HEK293 (cell line): ENCODE measurements around the gene ATG4B.

Experiments
- CTCF ChIA-PET: fragments of 350-600 bp; formaldehyde crosslinking; extraction: SDS; loops from one replicate; lab custom pipeline; 2021; ENCODE audit warnings: antibody characterized with exemption; lab: Yijun Ruan, JAX
- POLR2A ChIA-PET: fragments of 300-600 bp; formaldehyde crosslinking; extraction: SDS; loops from one replicate; lab custom pipeline; 2020; ENCODE audit warnings: antibody characterized with exemption, inconsistent platforms; lab: Yijun Ruan, JAX
- H3K27ac ChIP-seq: fragments of 200-500 bp; sonication (Bioruptor generic); 2 replicates; pipeline ENCODE4 v1.5.1; 2014; ENCODE audit warnings: low read depth, low read length, control low read depth, inconsistent platforms; ENCODE audit errors: extremely low read depth
- H3K36me3 ChIP-seq, 2 experiments: fragments of 200-500 bp in 1 of 2; sonication (Bioruptor generic) in 1 of 2; 1 replicate in 1 of 2; 2 replicates in 1 of 2; pipeline ENCODE4 v1.5.1; 2014 to 2017; ENCODE audit warnings: inconsistent platforms in 2 of 2, low read length in 2 of 2; ENCODE audit not compliant: control insufficient read depth in 2 of 2, insufficient read depth in 1 of 2
- H3K4me1 ChIP-seq: fragments of 200-500 bp; sonication (Bioruptor generic); 2 replicates; pipeline ENCODE4 v1.5.1; 2014; ENCODE audit warnings: mild to moderate bottlenecking, low read length, inconsistent platforms; ENCODE audit not compliant: control insufficient read depth, insufficient read depth
- H3K4me3 ChIP-seq: 2 replicates; pipeline ENCODE4 v1.5.1; 2011; ENCODE audit warnings: low read depth, mild to moderate bottlenecking, control low read depth, low read length, moderate library complexity
- H3K9me3 ChIP-seq: fragments of 200-500 bp; sonication (Bioruptor generic); 2 replicates; pipeline ENCODE4 v1.5.1; 2014; ENCODE audit warnings: low read depth, low read length, inconsistent platforms; ENCODE audit not compliant: control insufficient read depth, insufficient read depth
- GLI2 ChIP-seq: fragments of 450-650 bp; formaldehyde crosslinking; IDR thresholded peaks from 2 replicates; pipeline ENCODE4; 2017; ENCODE audit warnings: missing biosample characterization, missing genetic modification characterization, low read depth, borderline replicate concordance
- HOXC10 ChIP-seq: sonication (generic); formaldehyde crosslinking; IDR thresholded peaks from 2 replicates; pipeline ENCODE4 v1.8.1; 2023; ENCODE audit warnings: mild to moderate bottlenecking, missing genetic modification reagents
- HOXD13 ChIP-seq: sonication (generic); formaldehyde crosslinking; IDR thresholded peaks from 2 replicates; pipeline ENCODE4 v1.8.0; 2022; ENCODE audit warnings: missing genetic modification reagents, borderline replicate concordance
- KLF7 ChIP-seq: fragments of 450-650 bp; formaldehyde crosslinking; IDR thresholded peaks from 2 replicates; pipeline ENCODE4 v1.5.1; 2016; ENCODE audit warnings: missing biosample characterization, missing genetic modification characterization, borderline replicate concordance
- ZNF16 ChIP-seq: fragments of 450-650 bp; formaldehyde crosslinking; IDR thresholded peaks from 2 replicates; pipeline ENCODE4 v1.5.1; 2016; ENCODE audit warnings: low read depth, missing biosample characterization, missing genetic modification characterization
- ZNF174 ChIP-seq: fragments of 450-650 bp; formaldehyde crosslinking; IDR thresholded peaks from 2 replicates; pipeline ENCODE4 v1.5.0; 2017; ENCODE audit warnings: missing biosample characterization, mild to moderate bottlenecking, missing genetic modification characterization
- ZNF23 ChIP-seq: fragments of 450-650 bp; formaldehyde crosslinking; IDR thresholded peaks from 2 replicates; pipeline ENCODE4 v1.5.1; 2016; ENCODE audit warnings: missing biosample characterization, missing genetic modification characterization, borderline replicate concordance
- ZNF248 ChIP-seq: fragments of 450-650 bp; formaldehyde crosslinking; IDR thresholded peaks from 2 replicates; pipeline ENCODE4 v1.5.1; 2017; ENCODE audit warnings: missing biosample characterization, missing genetic modification characterization
- ZNF473 ChIP-seq: fragments of 450-650 bp; formaldehyde crosslinking; IDR thresholded peaks from 2 replicates; pipeline ENCODE4 v1.5.1; 2017; ENCODE audit warnings: missing biosample characterization, missing genetic modification characterization
- ZNF510 ChIP-seq: fragments of 450-650 bp; formaldehyde crosslinking; IDR thresholded peaks from 2 replicates; pipeline ENCODE4 v1.5.1; 2018; ENCODE audit warnings: mild to moderate bottlenecking, missing genetic modification characterization, missing biosample characterization; ENCODE audit not compliant: insufficient replicate concordance
- ZNF518A ChIP-seq: fragments of 450-650 bp; formaldehyde crosslinking; conservative IDR thresholded peaks from 2 replicates; pipeline ENCODE4 v1.5.1; 2016; ENCODE audit warnings: low read depth, missing biosample characterization, missing genetic modification characterization
- ZNF555 ChIP-seq: fragments of 450-650 bp; formaldehyde crosslinking; conservative IDR thresholded peaks from 2 replicates; pipeline ENCODE4 v1.5.1; 2017; ENCODE audit warnings: missing biosample characterization, mild to moderate bottlenecking, missing genetic modification characterization, inconsistent platforms
- ZNF747 ChIP-seq: fragments of 450-650 bp; formaldehyde crosslinking; IDR thresholded peaks from 2 replicates; pipeline ENCODE4 v1.5.1; 2016; ENCODE audit warnings: missing biosample characterization, missing genetic modification characterization
- ZNF777 ChIP-seq: fragments of 450-650 bp; formaldehyde crosslinking; IDR thresholded peaks from 2 replicates; pipeline ENCODE4 v1.5.1; 2017; ENCODE audit warnings: missing biosample characterization, missing genetic modification characterization, borderline replicate concordance
- ZNF791 ChIP-seq: fragments of 450-650 bp; formaldehyde crosslinking; IDR thresholded peaks from 2 replicates; pipeline ENCODE4 v1.5.1; 2016; ENCODE audit warnings: missing biosample characterization, missing genetic modification characterization
- ZSCAN23 ChIP-seq: fragments of 450-650 bp; formaldehyde crosslinking; IDR thresholded peaks from 2 replicates; pipeline ENCODE4 v1.5.1; 2016; ENCODE audit warnings: missing biosample characterization, missing genetic modification characterization
- ZXDB ChIP-seq: fragments of 450-650 bp; formaldehyde crosslinking; IDR thresholded peaks from 2 replicates; pipeline ENCODE4 v1.5.1; 2016; ENCODE audit warnings: missing biosample characterization, missing genetic modification characterization
- TF ChIP-seq, protein P1 (sequence below): fragments of 450-650 bp; formaldehyde crosslinking; conservative IDR thresholded peaks from 2 replicates; pipeline ENCODE4 v1.5.1; 2016; ENCODE audit warnings: low read depth, missing biosample characterization, missing genetic modification characterization
- TF ChIP-seq, protein P2 (sequence below): fragments of 450-650 bp; formaldehyde crosslinking; IDR thresholded peaks from 2 replicates; pipeline ENCODE4 v1.5.1; 2016; ENCODE audit warnings: missing biosample characterization, missing genetic modification characterization

The ATG4B gene

DNA sequence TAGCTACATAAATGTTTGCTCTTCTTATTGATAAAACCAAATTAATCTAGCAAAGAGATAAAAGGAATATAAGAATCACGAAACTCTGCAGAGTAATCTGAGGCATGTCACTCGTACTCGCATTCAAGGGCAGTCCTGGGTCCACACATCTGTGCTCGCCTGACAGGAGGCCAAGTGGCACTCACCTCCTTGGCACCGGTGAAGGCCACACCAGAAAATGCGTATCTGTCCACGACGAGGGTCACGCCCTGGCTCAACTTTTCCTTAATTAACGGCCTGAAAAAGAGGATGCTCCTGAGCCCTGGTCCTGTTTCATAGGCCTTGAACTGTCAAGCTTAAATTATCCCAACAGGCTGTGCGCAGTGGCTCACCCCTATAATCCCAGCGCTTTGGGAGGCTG lies 42.6 kb downstream of the ATG4B start:
- POLR2A ChIA-PET, result interaction anchor here (0.6 to 1.3 kb wide), 5 partner anchors 9 to 188 kb away, joined by 3 to 5 read pairs (median 3); no protein-coding TSS in a partner anchor
- Histone ChIP-seq H3K4me3 (no peak overlapping the region), H3K9me3 (no peaks in the 10 kb centered on the region), H3K27ac (no peak overlapping the region), H3K4me1 (no peaks in the 10 kb centered on the region), H3K36me3 (peaks cover 42 to 100% of the 10 kb centered on the region in 2 experiments)
- no peak for TF ChIP-seq KLF7 (tag by site-specific recombination)
- TF ChIP-seq ZNF16 (tag by site-specific recombination), result no peak
- no peak for TF ChIP-seq ZNF747
- TF ChIP-seq ZNF510 (tag by site-specific recombination), result no peak
- TF ChIP-seq ZNF473, result no peak
- TF ChIP-seq HOXC10, result no peak
- TF ChIP-seq HOXD13 (CRISPR knock-in tag), result no peak
- TF ChIP-seq ZNF555, result no peak
- no peak for TF ChIP-seq ZNF174 (tag by site-specific recombination)
- TF ChIP-seq, protein P1, sequence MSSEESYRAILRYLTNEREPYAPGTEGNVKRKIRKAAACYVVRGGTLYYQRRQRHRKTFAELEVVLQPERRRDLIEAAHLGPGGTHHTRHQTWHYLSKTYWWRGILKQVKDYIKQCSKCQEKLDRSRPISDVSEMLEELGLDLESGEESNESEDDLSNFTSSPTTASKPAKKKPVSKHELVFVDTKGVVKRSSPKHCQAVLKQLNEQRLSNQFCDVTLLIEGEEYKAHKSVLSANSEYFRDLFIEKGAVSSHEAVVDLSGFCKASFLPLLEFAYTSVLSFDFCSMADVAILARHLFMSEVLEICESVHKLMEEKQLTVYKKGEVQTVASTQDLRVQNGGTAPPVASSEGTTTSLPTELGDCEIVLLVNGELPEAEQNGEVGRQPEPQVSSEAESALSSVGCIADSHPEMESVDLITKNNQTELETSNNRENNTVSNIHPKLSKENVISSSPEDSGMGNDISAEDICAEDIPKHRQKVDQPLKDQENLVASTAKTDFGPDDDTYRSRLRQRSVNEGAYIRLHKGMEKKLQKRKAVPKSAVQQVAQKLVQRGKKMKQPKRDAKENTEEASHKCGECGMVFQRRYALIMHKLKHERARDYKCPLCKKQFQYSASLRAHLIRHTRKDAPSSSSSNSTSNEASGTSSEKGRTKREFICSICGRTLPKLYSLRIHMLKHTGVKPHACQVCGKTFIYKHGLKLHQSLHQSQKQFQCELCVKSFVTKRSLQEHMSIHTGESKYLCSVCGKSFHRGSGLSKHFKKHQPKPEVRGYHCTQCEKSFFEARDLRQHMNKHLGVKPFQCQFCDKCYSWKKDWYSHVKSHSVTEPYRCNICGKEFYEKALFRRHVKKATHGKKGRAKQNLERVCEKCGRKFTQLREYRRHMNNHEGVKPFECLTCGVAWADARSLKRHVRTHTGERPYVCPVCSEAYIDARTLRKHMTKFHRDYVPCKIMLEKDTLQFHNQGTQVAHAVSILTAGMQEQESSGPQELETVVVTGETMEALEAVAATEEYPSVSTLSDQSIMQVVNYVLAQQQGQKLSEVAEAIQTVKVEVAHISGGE (tag by site-specific recombination), result no peak
- TF ChIP-seq ZSCAN23 (tag by site-specific recombination), result no peak
- no peak for TF ChIP-seq ZNF23 (tag by site-specific recombination)
- no peak for TF ChIP-seq ZNF248 (tag by site-specific recombination)
- TF ChIP-seq, protein P2, sequence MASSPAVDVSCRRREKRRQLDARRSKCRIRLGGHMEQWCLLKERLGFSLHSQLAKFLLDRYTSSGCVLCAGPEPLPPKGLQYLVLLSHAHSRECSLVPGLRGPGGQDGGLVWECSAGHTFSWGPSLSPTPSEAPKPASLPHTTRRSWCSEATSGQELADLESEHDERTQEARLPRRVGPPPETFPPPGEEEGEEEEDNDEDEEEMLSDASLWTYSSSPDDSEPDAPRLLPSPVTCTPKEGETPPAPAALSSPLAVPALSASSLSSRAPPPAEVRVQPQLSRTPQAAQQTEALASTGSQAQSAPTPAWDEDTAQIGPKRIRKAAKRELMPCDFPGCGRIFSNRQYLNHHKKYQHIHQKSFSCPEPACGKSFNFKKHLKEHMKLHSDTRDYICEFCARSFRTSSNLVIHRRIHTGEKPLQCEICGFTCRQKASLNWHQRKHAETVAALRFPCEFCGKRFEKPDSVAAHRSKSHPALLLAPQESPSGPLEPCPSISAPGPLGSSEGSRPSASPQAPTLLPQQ (tag by site-specific recombination), result no peak
- TF ChIP-seq ZXDB (tag by site-specific recombination), result no peak
- TF ChIP-seq ZNF791 (tag by site-specific recombination), result no peak
- no peak for TF ChIP-seq GLI2 (tag by site-specific recombination)
- no peak for TF ChIP-seq ZNF518A (tag by site-specific recombination)
- no peak for TF ChIP-seq ZNF777 (tag by site-specific recombination)
- CTCF ChIA-PET, result interaction anchor here (0.5 to 0.9 kb wide), 2 partner anchors 18 to 199 kb away, joined by 3 to 6 read pairs; no protein-coding TSS in a partner anchor
